Measurements from ENCODE around the gene SEMA7A. TPM values are rescaled to one million over a fixed set of nuclear protein-coding genes. Genes with fewer than 3 reads are reported as not detected.

SEMA7A gene
- total RNA-seq, 1 experiment from 2014 or later = 48.3 TPM

GRCh38 chr15:74387141-74387541, 46.6 kb downstream of the SEMA7A start:
- peak; percentile 10 for DNase-seq (ENCODE audit: low read depth)

- peak; percentile 4 for DNase-seq (ENCODE audit: low read depth)
Observed at GRCh38 chr15:74386496-74387140, 47.1 kb downstream of the SEMA7A start.

- DNase-seq (ENCODE audit: low read depth) = no peak
Observed at GRCh38 chr15:74385733-74386132, 48.0 kb downstream of the SEMA7A start.

- peak; percentile 94 for DNase-seq (ENCODE audit: low read depth)
Observed at GRCh38 chr15:74384881-74385643, 48.7 kb downstream of the SEMA7A start.

- no peak for DNase-seq (ENCODE audit: low read depth)
Observed at GRCh38 chr15:74384566-74384880, 49.2 kb downstream of the SEMA7A start.

GRCh38 chr15:74383695-74384565, 49.8 kb downstream of the SEMA7A start:
- peak; percentile 88 for DNase-seq (ENCODE audit: low read depth)

GRCh38 chr15:74383286-74383685, 50.5 kb downstream of the SEMA7A start:
- no peak for DNase-seq (ENCODE audit: low read depth)

- DNase-seq (ENCODE audit: low read depth) = peak; percentile 90
Observed at GRCh38 chr15:74382004-74382816, 51.5 kb downstream of the SEMA7A start.

- DNase-seq (ENCODE audit: low read depth) = no peak
Observed at GRCh38 chr15:74381481-74381880, 52.3 kb downstream of the SEMA7A start.

- DNase-seq (ENCODE audit: low read depth) = no peak
Observed at GRCh38 chr15:74381190-74381453, 52.6 kb downstream of the SEMA7A start.

- DNase-seq (ENCODE audit: low read depth) = peak; percentile 46
Observed at GRCh38 chr15:74380361-74381189, 53.2 kb downstream of the SEMA7A start.

- peak; percentile 92 for DNase-seq (ENCODE audit: low read depth)
Observed at GRCh38 chr15:74378848-74379247, 54.9 kb downstream of the SEMA7A start.

GRCh38 chr15:74377831-74378766, 55.7 kb downstream of the SEMA7A start:
- DNase-seq (ENCODE audit: low read depth) = no peak

GRCh38 chr15:74376825-74377581, 56.8 kb downstream of the SEMA7A start:
- no peak for DNase-seq (ENCODE audit: low read depth)

GRCh38 chr15:74376226-74376625, 57.5 kb downstream of the SEMA7A start:
- no peak for DNase-seq (ENCODE audit: low read depth)

- peak; percentile 80 for DNase-seq (ENCODE audit: low read depth)
Observed at GRCh38 chr15:74375303-74375693, 58.5 kb downstream of the SEMA7A start.

- no peak for DNase-seq (ENCODE audit: low read depth)
Observed at GRCh38 chr15:74374648-74375302, 59.0 kb downstream of the SEMA7A start.

Data from Daoy (cell line).